NCI-H2081 (cell line): ENCODE data around the gene TRPM2.
A peak's percentile ranks its signal among the peaks of the same experiment; 100 is the strongest.
"Not testable (repeated sequence)": the region's sequence is repeated elsewhere in the genome, so short reads cannot be mapped to it uniquely, and the experiment has no call there.

Source experiments
- DNase-seq, 2 experiments: peaks; one replicate each; lab custom pipeline; 2025; lab: John Stamatoyannopoulos, UW

The TRPM2 gene

GRCh38 chr21:44415073-44416025, 61.9 kb downstream of the TRPM2 start:
- no peak for DNase-seq

GRCh38 chr21:44416193-44416592, 62.8 kb downstream of the TRPM2 start:
- DNase-seq = no peak

GRCh38 chr21:44417621-44418107, 64.2 kb downstream of the TRPM2 start:
- DNase-seq = not testable (repeated sequence)

GRCh38 chr21:44418108-44418875, 64.9 kb downstream of the TRPM2 start:
- DNase-seq = no peak

GRCh38 chr21:44418876-44419230, 65.4 kb downstream of the TRPM2 start:
- no peak for DNase-seq

- DNase-seq = no peak
Observed at GRCh38 chr21:44419679-44420078, 66.3 kb downstream of the TRPM2 start.

GRCh38 chr21:44420416-44421205, 67.2 kb downstream of the TRPM2 start:
- DNase-seq = no peak

GRCh38 chr21:44421901-44422840, 68.8 kb downstream of the TRPM2 start:
- no peak for DNase-seq

GRCh38 chr21:44423312-44423821, 69.9 kb downstream of the TRPM2 start:
- no peak for DNase-seq

GRCh38 chr21:44423941-44424607, 70.7 kb downstream of the TRPM2 start:
- DNase-seq = no peak

- DNase-seq = no peak
Observed at GRCh38 chr21:44424608-44425306, 71.3 kb downstream of the TRPM2 start.

GRCh38 chr21:44425307-44425894, 72.0 kb downstream of the TRPM2 start:
- peak; percentile 21 to 30 for DNase-seq

GRCh38 chr21:44425895-44426662, 72.7 kb downstream of the TRPM2 start:
- DNase-seq = no peak

GRCh38 chr21:44426663-44427191, 73.3 kb downstream of the TRPM2 start:
- no peak for DNase-seq

- peak; percentile 78 to 90 for DNase-seq
Observed at GRCh38 chr21:44427241-44428120, 74.1 kb downstream of the TRPM2 start.

- peak; percentile 1 to 36 for DNase-seq
Observed at GRCh38 chr21:44428281-44428960, 75.0 kb downstream of the TRPM2 start.
